ENCODE results near the gene ID4.

DNA sequence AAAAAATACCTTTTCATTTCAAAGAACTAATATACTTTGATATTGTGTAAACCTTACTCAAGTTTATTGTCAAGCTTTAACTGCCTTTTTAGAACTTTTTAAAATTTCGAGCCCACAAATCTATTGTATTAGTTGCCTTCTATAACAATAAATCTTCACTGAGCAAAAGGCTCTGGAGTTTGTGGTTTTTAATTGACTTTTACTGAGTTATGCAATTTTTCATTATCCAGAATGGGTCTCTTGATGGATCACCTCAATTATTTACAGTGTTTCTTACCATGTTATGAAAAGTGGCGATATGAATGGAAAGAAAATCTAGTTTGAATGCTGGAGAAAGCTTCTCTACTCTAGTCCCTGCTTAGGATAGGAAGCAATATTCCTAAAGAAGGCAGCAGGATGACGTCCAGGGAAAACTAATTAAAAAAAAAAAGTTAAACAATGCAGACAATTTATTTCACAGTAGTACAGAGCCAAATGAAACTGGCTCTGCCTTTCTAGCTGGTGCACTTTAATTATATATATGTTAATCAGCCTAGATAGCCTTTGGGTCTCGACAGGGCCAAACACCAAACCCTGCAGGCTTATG is 5.0 kb downstream of the ID4 start:
- TF ChIP-seq, protein P1, sequence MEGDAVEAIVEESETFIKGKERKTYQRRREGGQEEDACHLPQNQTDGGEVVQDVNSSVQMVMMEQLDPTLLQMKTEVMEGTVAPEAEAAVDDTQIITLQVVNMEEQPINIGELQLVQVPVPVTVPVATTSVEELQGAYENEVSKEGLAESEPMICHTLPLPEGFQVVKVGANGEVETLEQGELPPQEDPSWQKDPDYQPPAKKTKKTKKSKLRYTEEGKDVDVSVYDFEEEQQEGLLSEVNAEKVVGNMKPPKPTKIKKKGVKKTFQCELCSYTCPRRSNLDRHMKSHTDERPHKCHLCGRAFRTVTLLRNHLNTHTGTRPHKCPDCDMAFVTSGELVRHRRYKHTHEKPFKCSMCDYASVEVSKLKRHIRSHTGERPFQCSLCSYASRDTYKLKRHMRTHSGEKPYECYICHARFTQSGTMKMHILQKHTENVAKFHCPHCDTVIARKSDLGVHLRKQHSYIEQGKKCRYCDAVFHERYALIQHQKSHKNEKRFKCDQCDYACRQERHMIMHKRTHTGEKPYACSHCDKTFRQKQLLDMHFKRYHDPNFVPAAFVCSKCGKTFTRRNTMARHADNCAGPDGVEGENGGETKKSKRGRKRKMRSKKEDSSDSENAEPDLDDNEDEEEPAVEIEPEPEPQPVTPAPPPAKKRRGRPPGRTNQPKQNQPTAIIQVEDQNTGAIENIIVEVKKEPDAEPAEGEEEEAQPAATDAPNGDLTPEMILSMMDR (conservative IDR thresholded peaks at IDR 0.05; ENCODE audit: low read length) = no peak
- TF ChIP-seq EZH2phosphoT487 (IDR thresholded peaks at IDR 0.05; ENCODE audit: borderline replicate concordance, low read depth, low read length) = no peak
